Measurements from ENCODE around the gene NOMO2.
"Not testable (repeated sequence)": the region's sequence is repeated elsewhere in the genome, so short reads cannot be mapped to it uniquely, and the experiment has no call there.

GRCh38 chr16:18608271-18608670 lies 46.4 kb upstream of the NOMO2 start:
- not testable (repeated sequence) for TF ChIP-seq CTCF (IDR thresholded peaks at IDR 0.05; ENCODE audit: low read depth, low read length); EZH2phosphoT487 (IDR thresholded peaks at IDR 0.05; ENCODE audit: low read depth)

Data from OCI-LY3 (cell line).